ENCODE results near the gene PRIM2.

The PRIM2 gene

GRCh38 chr6:57312004-57312345, 5.5 kb upstream of the PRIM2 start:
- Histone ChIP-seq H3K4me2 (ENCODE audit: low read depth, low read length) (no peak overlapping the region), H3F3A (ENCODE audit: insufficient read depth, low read length) (peaks cover 4% of the 10 kb centered on the region), H2AFZ (ENCODE audit: low read length) (no peak overlapping the region), H4K20me1 (ENCODE audit: insufficient read depth, low read length) (no peaks in the 10 kb centered on the region), H3K4me1 (ENCODE audit: low read length) (no peaks in the 10 kb centered on the region), H3K27me3 (replicated peaks; ENCODE audit: insufficient read depth, low read length) (no peaks in the 10 kb centered on the region), H3K36me3 (replicated peaks; ENCODE audit: insufficient read depth, low read length) (no peaks in the 10 kb centered on the region), H3K9me3 (replicated peaks; ENCODE audit: insufficient read depth, low read length) (no peaks in the 10 kb centered on the region), H3K9ac (ENCODE audit: low read length) (no peak overlapping the region), H3K9me2 (replicated peaks; ENCODE audit: insufficient read depth, low read length) (no peaks in the 10 kb centered on the region), H3K4me3 (ENCODE audit: low read length) (no peak overlapping the region), H3K27ac (ENCODE audit: low read length) (no peak overlapping the region), H3K79me2 (ENCODE audit: low read length) (no peaks in the 10 kb centered on the region)
- TF ChIP-seq EZH2phosphoT487 (IDR thresholded peaks at IDR 0.05; ENCODE audit: low read length) (no peak), EZH2 (optimal IDR thresholded peaks at IDR 0.05; ENCODE audit: low read depth, low read length) (no peak)
- TF ChIP-seq, protein P1, sequence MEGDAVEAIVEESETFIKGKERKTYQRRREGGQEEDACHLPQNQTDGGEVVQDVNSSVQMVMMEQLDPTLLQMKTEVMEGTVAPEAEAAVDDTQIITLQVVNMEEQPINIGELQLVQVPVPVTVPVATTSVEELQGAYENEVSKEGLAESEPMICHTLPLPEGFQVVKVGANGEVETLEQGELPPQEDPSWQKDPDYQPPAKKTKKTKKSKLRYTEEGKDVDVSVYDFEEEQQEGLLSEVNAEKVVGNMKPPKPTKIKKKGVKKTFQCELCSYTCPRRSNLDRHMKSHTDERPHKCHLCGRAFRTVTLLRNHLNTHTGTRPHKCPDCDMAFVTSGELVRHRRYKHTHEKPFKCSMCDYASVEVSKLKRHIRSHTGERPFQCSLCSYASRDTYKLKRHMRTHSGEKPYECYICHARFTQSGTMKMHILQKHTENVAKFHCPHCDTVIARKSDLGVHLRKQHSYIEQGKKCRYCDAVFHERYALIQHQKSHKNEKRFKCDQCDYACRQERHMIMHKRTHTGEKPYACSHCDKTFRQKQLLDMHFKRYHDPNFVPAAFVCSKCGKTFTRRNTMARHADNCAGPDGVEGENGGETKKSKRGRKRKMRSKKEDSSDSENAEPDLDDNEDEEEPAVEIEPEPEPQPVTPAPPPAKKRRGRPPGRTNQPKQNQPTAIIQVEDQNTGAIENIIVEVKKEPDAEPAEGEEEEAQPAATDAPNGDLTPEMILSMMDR (IDR thresholded peaks at IDR 0.05; ENCODE audit: low read length): no peak
- DNase-seq: no peak

- Histone ChIP-seq H3K9ac (ENCODE audit: low read length) (no peak overlapping the region), H3K9me3 (replicated peaks; ENCODE audit: insufficient read depth, low read length) (no peaks in the 10 kb centered on the region), H2AFZ (ENCODE audit: low read length) (no peak overlapping the region), H3K36me3 (replicated peaks; ENCODE audit: insufficient read depth, low read length) (no peaks in the 10 kb centered on the region), H3K4me1 (ENCODE audit: low read length) (peaks cover under 1% of the 10 kb centered on the region; the same call in 1 of the 2 replicates), H3K4me3 (ENCODE audit: low read length) (no peak overlapping the region), H3F3A (ENCODE audit: insufficient read depth, low read length) (peaks cover 5% of the 10 kb centered on the region), H3K4me2 (ENCODE audit: low read depth, low read length) (no peak overlapping the region), H4K20me1 (ENCODE audit: insufficient read depth, low read length) (no peaks in the 10 kb centered on the region), H3K9me2 (replicated peaks; ENCODE audit: insufficient read depth, low read length) (no peaks in the 10 kb centered on the region), H3K27ac (ENCODE audit: low read length) (no peak overlapping the region), H3K27me3 (replicated peaks; ENCODE audit: insufficient read depth, low read length) (no peaks in the 10 kb centered on the region), H3K79me2 (ENCODE audit: low read length) (peaks cover 6% of the 10 kb centered on the region)
- TF ChIP-seq, protein P1 (IDR thresholded peaks at IDR 0.05; ENCODE audit: low read length): no peak
- TF ChIP-seq EZH2 (optimal IDR thresholded peaks at IDR 0.05; ENCODE audit: low read depth, low read length) (no peak), EZH2phosphoT487 (IDR thresholded peaks at IDR 0.05; ENCODE audit: low read length) (no peak)
- no peak for DNase-seq
Measured at GRCh38 chr6:57313009-57313408, 4.4 kb upstream of the PRIM2 start.

DNA sequence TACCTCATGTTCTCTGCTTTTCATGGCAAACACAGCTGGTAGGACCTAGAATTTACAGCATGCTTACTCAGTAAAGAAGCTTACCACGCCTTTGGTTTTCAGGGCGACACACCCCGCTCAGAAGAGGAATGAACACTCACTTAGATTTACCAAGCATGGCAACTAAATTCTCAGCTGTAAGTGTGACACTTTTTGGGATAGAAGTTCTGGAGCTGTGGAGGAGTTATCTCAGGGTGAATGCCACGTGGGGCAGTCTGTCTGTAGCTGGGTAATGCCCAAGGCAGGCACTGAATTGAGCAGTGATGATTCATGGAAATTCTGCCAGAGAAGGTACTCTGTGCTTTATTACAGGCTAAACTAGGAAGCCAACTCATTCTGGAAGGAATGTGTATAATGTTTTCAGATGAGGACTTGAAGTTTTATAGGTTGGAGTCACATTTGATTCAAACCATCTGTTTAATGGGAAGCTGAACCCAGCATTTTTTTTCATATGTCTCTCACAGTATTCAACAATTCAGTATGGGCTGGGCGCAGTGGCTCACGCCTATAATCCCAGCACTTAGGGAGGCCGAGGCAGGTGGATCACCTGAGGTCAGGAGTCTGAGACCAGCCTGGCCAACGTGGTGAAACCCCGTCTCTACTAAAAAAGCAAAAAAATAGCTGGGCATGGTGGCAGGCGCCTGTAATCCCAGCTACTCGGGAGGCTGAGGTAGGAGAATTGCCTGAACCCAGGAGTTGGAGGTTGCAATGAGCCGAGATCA, 3.5 kb upstream of the PRIM2 start:
- H3K36me3 ChIP-seq (replicated peaks; ENCODE audit: insufficient read depth, low read length): no peaks in the 10 kb centered on the region
- no peak overlapping the region for H3K27ac ChIP-seq (ENCODE audit: low read length)
- peaks cover 14% of the 10 kb centered on the region for H3K79me2 ChIP-seq (ENCODE audit: low read length)
- no peak overlapping the region for H2AFZ ChIP-seq (ENCODE audit: low read length)
- no peak overlapping the region for H3K4me3 ChIP-seq (ENCODE audit: low read length)
- no peaks in the 10 kb centered on the region for H4K20me1 ChIP-seq (ENCODE audit: insufficient read depth, low read length)
- H3K27me3 ChIP-seq (replicated peaks; ENCODE audit: insufficient read depth, low read length): no peaks in the 10 kb centered on the region
- no peak overlapping the region for H3K9ac ChIP-seq (ENCODE audit: low read length)
- TF ChIP-seq EZH2phosphoT487 (IDR thresholded peaks at IDR 0.05; ENCODE audit: low read length): no peak
- TF ChIP-seq, protein P1 (IDR thresholded peaks at IDR 0.05; ENCODE audit: low read length): no peak
- no peak for TF ChIP-seq EZH2 (optimal IDR thresholded peaks at IDR 0.05; ENCODE audit: low read depth, low read length)
- H3K9me3 ChIP-seq (replicated peaks; ENCODE audit: insufficient read depth, low read length): no peaks in the 10 kb centered on the region
- no peak for DNase-seq
- H3K9me2 ChIP-seq (replicated peaks; ENCODE audit: insufficient read depth, low read length): no peaks in the 10 kb centered on the region
- peaks cover 5% of the 10 kb centered on the region for H3F3A ChIP-seq (ENCODE audit: insufficient read depth, low read length)
- no peak overlapping the region for H3K4me2 ChIP-seq (ENCODE audit: low read depth, low read length)
- H3K4me1 ChIP-seq (ENCODE audit: low read length): peaks cover 9% of the 10 kb centered on the region
